GM19023 (cell line): ENCODE measurements around the gene KIAA0825.
"Not testable (repeated sequence)": the region's sequence is repeated elsewhere in the genome, so short reads cannot be mapped to it uniquely, and the experiment has no call there.

Experiments used
- ATAC-seq: cut with Tn5 transposase; IDR thresholded peaks from one replicate; pipeline ENCODE4 v1.9.1; 2021; ENCODE audit warnings: mild to moderate bottlenecking, moderate library complexity; ENCODE audit not compliant: unreplicated experiment

KIAA0825 gene

GRCh38 chr5:94388773-94389514, 229.5 kb downstream of the KIAA0825 start:
- ATAC-seq = no peak

GRCh38 chr5:94385767-94386166, 232.6 kb downstream of the KIAA0825 start:
- ATAC-seq = no peak

DNA sequence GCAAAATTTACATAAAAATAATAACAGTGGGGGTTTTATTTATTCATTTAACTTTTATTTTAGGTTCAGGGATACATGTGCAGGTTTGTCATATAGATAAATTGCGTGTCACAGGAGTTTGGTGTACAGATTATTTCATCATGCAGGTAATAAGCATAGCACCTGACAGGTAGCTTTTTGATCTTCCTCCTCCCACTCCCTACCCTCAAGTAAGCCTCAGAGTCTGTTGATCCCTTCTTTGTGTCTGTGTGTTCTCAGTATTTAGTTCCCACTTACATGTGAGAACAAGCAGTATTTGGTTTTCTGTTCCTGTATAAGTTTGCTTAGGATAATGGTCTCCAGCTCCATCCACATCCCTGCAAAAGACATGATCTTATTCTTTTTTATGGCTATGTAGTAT, 240.3 kb downstream of the KIAA0825 start:
- no peak for ATAC-seq

DNA sequence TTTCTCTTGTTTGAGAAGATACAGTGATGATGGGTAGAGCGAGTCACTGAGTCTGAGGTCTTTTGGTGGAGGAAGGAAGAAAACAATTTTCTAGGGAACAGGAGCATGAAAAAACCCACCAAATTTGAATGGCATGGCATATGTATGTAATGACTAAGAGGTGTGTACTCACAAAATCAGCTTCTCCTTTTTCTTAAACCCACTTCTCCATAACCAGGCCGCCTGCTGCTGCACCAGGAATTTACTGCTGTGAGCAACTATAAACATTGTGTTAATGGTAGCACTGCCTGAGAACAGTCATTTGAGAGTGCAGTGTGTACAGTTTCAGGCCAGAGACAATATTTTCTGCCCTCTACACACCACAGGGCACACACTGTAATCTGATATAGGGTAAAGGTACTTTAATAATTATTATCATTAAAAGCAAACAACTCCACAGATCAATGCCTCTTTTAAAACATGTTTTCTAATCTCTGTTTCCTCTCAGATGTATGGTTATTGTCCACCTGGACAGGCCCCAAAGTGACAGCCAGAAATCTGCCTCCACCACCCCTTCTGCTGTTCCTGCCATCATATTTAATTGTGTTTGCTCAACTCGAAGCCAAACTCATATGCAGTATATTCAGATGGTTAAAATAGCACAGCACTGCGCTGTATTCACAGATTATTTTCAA, 241.6 kb downstream of the KIAA0825 start:
- ATAC-seq = no peak

GRCh38 chr5:94375801-94376200, 242.6 kb downstream of the KIAA0825 start:
- no peak for ATAC-seq

DNA sequence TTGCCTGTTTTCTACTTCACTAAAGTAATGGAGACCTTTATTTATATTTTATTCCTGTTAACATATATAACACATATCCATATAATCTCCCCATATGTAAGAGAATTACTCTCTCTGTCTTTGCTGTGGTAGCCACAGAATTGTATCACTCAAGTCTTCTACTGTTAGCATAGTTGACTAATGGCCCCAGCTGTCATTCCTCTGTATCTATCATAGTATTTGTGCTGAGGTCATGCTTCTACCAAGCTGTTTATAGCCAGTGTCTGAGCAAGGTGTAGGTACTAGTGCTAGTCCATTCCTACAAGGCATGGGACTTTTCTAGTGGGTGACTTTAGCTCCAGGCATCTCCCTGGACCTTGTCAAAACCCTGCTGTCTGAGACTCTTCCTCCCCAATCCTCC, 244.1 kb downstream of the KIAA0825 start:
- ATAC-seq = no peak

DNA sequence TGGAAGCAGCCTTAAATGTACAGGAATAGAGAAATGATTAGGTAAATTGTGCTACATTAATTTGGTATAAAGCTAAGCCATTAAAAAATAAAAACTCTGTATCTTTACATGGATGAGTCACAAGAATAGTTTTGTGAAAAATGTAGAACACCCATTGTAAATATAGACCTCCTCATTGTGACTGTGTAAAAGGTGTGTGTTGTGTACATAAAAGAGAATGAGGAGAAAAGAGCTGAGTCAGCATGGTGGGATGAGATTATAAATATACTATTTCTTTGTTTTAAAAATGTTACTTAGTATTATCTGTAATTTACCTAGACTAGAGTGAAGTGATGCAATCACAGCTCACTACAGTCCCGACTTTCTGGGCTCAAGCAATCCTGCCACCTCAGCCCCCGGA, 250.5 kb downstream of the KIAA0825 start:
- ATAC-seq = no peak

DNA sequence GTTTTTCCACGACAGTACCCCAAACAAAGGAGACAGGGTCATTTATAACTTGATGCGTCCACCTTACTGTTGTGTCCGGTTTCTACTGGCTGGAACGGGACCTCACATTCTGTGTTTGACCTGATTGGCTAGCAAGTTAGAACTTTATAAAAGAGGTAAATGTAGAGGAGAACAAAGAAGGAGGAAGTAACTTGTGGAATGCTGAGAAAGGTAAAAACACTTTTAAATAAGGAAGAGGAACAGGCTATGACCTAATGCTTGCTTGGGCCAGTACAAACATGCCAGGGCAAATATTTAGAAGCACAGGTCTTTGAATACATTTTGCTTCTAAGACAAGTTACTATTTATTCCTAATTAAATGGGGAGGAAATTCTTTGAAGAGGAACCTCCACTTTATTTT, 251.6 kb downstream of the KIAA0825 start:
- ATAC-seq = no peak

GRCh38 chr5:94362857-94363256, 255.5 kb downstream of the KIAA0825 start:
- ATAC-seq = no peak

GRCh38 chr5:94361832-94362796, 256.3 kb downstream of the KIAA0825 start:
- no peak for ATAC-seq

DNA sequence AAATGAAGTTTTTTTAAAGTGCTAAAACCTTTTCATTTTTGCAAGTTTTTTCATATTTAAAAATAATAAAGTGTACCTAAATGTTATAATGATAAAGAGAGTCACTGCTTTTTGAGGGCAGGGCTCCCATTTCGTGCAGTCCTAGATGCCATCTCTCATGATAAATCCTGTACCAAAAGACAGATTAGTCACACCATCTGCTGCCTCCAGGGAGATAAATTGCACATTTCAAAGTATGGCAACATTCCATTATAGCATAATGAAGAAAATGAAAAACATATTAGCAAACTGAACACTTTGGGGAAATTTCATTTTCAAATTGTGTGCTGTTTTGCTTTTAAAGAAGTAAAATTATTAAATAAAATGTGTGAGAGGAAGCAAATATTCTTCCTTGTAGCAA, 257.2 kb downstream of the KIAA0825 start:
- no peak for ATAC-seq

- ATAC-seq = no peak
Observed at GRCh38 chr5:94360382-94361130, 257.8 kb downstream of the KIAA0825 start.

DNA sequence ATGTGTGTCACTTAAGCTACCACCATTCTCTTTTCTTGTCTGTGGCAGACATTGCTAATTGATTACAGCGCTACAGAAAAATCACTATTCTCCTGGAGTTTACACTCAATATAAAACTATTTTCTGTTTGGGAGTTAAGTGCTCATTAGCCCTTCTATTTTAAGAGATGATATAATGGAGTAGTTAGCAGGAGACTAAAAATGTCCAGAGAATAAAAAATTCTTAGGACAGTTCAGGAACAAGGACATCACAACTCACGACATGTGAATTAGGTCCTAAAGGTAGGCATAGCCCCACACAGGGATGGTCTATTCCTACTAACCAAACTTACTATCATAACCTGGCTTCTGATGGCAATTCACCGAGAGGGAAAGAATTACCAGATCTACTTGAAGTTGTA, 258.5 kb downstream of the KIAA0825 start:
- no peak for ATAC-seq

GRCh38 chr5:94355811-94356210, 262.6 kb downstream of the KIAA0825 start:
- no peak for ATAC-seq

DNA sequence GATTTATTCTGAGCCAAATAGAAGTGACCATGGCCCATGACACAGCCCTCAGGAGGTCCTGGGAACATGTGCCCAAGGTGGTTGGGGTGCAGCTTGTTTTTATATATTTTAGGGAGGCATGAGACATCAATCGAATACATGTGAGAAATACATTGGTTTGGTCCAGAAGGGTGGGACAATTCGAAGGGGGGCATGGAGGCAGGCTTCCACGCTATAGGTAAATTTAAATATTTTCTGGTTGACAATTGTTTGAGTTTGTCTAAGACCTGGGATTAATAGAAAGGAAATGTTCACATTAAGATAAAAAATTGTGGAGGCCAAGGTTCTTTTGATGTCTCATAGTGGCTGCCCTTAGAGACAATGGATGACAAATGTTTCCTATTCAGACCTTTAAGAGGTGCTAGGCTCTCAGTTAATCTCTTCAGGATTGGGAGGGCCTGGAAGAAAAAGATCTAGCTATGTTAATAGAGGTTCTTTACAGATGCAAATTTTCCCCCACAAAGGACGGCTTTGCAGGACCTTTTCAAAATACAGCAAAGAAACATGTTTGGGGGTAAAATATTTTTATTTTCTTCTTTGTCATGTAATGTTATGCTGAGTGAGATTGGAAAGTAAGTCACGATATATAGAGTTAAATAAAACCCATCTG, 263.4 kb downstream of the KIAA0825 start:
- ATAC-seq = not testable (repeated sequence)

- no peak for ATAC-seq
Observed at GRCh38 chr5:94353605-94354004, 264.8 kb downstream of the KIAA0825 start.

- no peak for ATAC-seq
Observed at GRCh38 chr5:94347130-94347529, 271.3 kb downstream of the KIAA0825 start.

- ATAC-seq = no peak
Observed at GRCh38 chr5:94345257-94345656, 273.1 kb downstream of the KIAA0825 start.

GRCh38 chr5:94337617-94338016, 280.8 kb downstream of the KIAA0825 start:
- ATAC-seq = no peak

DNA sequence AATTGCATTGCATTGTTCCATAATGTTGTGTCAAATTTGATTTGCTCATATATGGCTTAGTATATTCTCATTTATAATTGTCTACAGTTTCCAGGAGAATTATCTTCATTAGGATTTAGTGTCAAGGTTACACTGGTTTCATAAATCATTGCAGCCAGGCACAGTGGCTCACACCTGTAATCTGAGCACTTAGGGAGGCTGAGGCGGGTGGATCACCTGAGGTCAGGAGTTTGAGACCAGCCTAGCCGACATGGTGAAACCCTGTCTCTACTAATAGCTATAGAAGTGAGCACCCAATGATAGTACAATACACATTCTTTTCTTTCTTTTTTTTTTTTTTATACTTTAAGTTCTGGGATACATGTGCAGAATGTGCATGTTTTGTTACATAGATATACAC, 282.5 kb downstream of the KIAA0825 start:
- no peak for ATAC-seq
